GM21723 (cell line): Measurements from ENCODE around the gene CWC22.
"Not testable (repeated sequence)": the region's sequence is repeated elsewhere in the genome, so short reads cannot be mapped to it uniquely, and the experiment has no call there.

Experiments used
- ATAC-seq: cut with Tn5 transposase; IDR thresholded peaks from one replicate; pipeline ENCODE4 v1.9.1; 2021; ENCODE audit warnings: mild to moderate bottlenecking, moderate library complexity; ENCODE audit not compliant: unreplicated experiment

Gene CWC22

DNA sequence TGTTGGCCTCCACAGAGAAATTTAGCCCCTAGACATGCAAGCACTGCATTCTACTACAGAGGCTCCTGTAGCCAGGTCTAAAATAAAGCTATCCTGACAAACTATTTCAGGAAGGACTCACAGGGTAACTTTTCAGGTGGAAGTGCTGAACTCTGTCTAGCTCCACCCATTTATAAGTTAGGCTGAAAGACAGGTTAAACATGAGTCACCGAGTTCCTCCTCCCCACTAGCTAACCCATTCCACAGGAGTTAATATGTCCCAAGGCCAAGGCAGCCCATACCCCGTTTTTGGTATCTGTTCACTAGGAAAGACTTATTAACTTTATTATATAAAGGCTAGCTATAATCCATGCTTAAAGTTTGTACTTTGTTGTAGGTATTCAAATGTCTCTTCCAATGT lies 3.5 kb downstream of the CWC22 start:
- no peak for ATAC-seq

- ATAC-seq, result no peak
Measured at GRCh38 chr2:180003073-180003472, 4.0 kb downstream of the CWC22 start.

DNA sequence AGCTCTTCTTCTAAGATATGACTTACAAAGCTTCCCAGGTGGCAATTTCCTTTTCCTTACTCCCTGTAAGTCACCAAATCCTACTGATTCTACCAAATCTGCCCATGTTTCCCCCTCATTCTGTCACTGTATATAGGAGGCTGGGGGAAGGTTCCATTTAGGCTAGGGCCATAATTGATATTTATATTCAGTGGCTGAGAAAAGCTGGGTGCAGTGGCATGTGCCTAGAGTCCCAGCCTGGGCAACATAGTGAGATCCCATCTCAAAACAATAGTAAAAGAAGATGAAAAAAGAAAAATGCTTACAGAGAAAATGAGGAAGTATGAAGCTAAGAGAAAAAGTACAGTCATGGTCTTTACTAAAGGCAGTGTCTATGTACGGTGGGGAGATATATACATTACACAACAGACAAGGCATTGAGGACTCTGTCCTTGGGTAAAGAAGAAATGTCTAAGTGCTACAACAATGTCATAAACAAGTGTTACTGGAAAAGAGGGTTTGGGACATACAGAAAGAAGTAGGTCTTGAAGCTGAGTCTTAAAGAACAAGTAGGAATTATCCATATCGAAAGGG lies 4.8 kb downstream of the CWC22 start:
- ATAC-seq, result no peak

DNA sequence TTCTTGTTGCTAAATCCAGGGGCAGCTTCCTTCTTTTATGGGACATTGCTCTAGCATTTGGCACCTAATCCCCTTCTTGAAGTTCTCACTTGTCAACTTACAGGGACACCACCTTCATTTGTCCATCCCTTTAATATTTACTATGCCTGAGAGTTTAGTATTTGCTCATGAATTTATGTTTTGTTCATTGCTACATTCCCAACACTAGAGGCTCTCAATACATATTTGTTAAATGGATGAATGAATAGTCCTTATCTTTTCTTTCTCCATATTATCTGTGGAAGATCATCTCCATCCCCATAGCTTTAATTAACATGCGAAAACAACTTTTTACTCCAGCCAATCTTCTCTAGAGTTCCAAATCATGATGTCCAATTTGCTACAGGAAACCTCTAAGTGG lies 5.4 kb downstream of the CWC22 start:
- ATAC-seq, result no peak

GRCh38 chr2:180000434-180000833 lies 6.7 kb downstream of the CWC22 start:
- no peak for ATAC-seq

DNA sequence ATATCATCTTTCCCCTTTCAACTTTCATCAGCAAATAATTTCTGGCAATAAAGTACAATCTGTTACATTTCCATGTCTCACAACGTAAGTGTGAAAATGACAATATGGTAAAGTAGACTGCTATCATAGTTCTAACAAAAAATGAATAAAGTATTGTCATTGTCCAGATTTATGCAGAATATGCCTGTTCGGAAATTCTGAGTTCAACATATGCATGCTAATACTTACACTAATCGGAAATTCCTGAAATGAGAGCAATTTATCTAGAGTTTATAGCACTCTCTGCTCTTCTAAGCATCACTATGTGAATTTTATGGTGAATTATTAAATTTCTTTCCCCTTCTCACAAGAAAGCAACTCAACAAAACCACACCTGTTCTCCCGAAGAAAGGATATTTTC lies 8.1 kb downstream of the CWC22 start:
- ATAC-seq, result no peak

- no peak for ATAC-seq
Measured at GRCh38 chr2:179995741-179996515, 11.2 kb downstream of the CWC22 start.

DNA sequence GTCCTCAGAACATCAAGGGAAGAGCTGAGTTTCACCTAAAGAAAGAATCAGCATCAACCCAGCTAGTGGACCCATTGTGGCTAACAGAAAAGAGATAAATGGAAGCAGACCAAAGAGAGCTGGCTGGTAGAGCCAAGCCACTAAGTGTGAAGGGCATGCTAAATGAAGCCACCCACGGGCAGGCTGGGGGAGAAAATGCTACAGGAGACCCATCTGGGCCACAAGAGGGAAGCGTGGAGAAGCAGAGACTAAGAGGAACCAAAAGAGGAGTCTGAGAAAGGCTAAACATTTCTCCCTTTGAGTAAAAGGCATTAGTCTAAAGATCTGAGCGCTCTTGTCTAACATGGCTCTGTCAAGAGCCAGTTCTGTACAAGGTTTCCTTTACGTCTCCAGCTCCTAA lies 15.8 kb downstream of the CWC22 start:
- peak; percentile 41 for ATAC-seq

GRCh38 chr2:179990676-179991317 lies 16.3 kb downstream of the CWC22 start:
- ATAC-seq, result no peak

GRCh38 chr2:179987916-179988315 lies 19.2 kb downstream of the CWC22 start:
- no peak for ATAC-seq

GRCh38 chr2:179985163-179985820 lies 21.8 kb downstream of the CWC22 start:
- ATAC-seq, result peak; percentile 81

DNA sequence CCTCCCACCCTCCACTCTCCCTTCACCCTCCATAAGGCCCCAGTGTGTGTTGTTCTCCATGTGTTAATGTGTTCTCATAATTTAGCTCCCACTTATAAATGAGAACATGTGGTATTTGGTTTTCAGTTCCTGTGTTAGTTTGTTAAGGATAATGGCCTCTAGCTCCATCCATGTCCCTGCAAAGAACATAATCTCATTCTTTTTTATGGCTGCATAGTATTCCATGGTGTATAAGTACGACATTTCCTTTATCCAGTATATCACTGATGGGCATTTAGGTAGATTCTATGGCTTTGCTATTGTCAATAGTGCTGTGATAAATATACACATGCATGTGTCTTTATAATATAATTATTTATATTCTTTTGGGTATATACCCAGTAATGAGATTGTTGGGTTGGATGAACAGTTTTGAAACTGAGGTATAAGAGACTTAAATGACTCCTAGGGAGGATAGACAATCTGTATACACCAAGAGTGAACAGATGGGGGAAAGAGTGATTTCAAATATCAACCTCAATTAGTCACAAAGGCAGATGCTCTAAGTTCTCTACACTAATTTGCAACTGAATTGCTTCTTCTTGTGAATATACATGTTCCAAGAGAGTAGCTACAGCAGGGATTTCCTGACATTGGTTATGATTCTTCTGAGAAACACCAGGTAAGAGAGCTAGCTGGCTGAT lies 23.7 kb downstream of the CWC22 start:
- ATAC-seq, result no peak

- no peak for ATAC-seq
Measured at GRCh38 chr2:179981085-179981484, 26.0 kb downstream of the CWC22 start.

GRCh38 chr2:179974761-179975160 lies 32.3 kb downstream of the CWC22 start:
- ATAC-seq, result no peak

GRCh38 chr2:179966778-179967394 lies 40.2 kb downstream of the CWC22 start:
- no peak for ATAC-seq

GRCh38 chr2:179965291-179966258 lies 41.5 kb downstream of the CWC22 start:
- ATAC-seq, result no peak

- no peak for ATAC-seq
Measured at GRCh38 chr2:179963626-179964025, 43.5 kb downstream of the CWC22 start.

DNA sequence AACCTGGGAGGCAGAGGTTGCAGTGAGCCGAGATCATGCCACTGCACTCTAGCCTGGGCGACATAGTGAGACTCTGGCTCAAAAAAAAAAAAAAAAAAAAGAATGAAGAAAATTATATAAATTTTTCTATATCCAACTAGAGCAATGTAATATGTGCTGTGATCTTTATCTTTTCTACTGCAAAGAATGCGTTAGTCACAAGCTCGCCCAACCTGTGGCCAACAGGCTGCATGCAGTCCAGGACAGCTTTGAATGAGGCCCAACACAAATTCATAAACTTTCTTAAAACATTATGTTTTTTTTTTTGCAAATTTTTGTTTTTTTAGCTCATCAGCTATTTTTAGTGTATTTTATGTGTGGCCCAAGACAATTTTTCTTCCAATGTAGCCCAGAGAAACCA lies 48.8 kb downstream of the CWC22 start:
- not testable (repeated sequence) for ATAC-seq

GRCh38 chr2:179954026-179954425 lies 53.1 kb downstream of the CWC22 start:
- ATAC-seq, result no peak

- no peak for ATAC-seq
Measured at GRCh38 chr2:179953359-179953758, 53.7 kb downstream of the CWC22 start.
